Spinal cord (tissue), 10 donors: ENCODE data around the gene PRKCH. TPM values are rescaled to one million over a fixed set of nuclear protein-coding genes. Genes with fewer than 3 reads are reported as not detected.

Experiments
- DNase-seq, 6 donors: peaks; one replicate each; pipeline versions ENCODE4 v3.0.0 to v3.0.0-alpha.2; 2013 to 2015; ENCODE audit warnings: low spot score in 6 of 6, low read depth in 4 of 6
- H3K27ac ChIP-seq: one replicate; pipeline ENCODE4 v1.5.1; 2013; ENCODE audit warnings: low read depth, low read length, control low read depth
- H3K27me3 ChIP-seq: one replicate; pipeline ENCODE4 v1.6.1; 2013; ENCODE audit warnings: low read length; ENCODE audit not compliant: control insufficient read depth, insufficient read depth
- H3K36me3 ChIP-seq: one replicate; pipeline ENCODE4 v1.6.1; 2013; ENCODE audit warnings: low read length; ENCODE audit not compliant: control insufficient read depth, insufficient read depth
- H3K4me1 ChIP-seq: one replicate; pipeline ENCODE4 v1.6.1; 2013; ENCODE audit warnings: low read length; ENCODE audit not compliant: control insufficient read depth, insufficient read depth
- H3K4me3 ChIP-seq: one replicate; pipeline ENCODE4 v1.5.1; 2013; ENCODE audit warnings: low read depth, low read length, control low read depth
- H3K9me3 ChIP-seq: one replicate; pipeline ENCODE4 v1.6.1; 2013; ENCODE audit warnings: low read length; ENCODE audit not compliant: control insufficient read depth, insufficient read depth
- WGBS: methylation state at CpG from one replicate; pipeline ENCODE4 v1.1.5; 2013; ENCODE audit warnings: missing lambda C conversion rate; ENCODE audit not compliant: insufficient coverage; 5-methylcytosine and 5-hydroxymethylcytosine counted together
- polyA plus RNA-seq, 2 donors: library from polyadenylated mRNA; unstranded; fragments of 120-200 nt; gene quantifications; one replicate each; pipeline ENCODE4 v1.2.1, GENCODE V29; 2013; ENCODE audit not compliant: insufficient read length in 2 of 2
- total RNA-seq, 2 donors: library from RNA; depleted of rRNA in 1 of 2; stranded (reverse); fragments of 120-200 nt in 1 of 2; fragments of >200 nt in 1 of 2; gene quantifications; one replicate each; pipeline versions ENCODE4 v1.2.3 to v1.2.4, GENCODE V29; 2013 to 2014
- donor health status: healthy.

The PRKCH gene
- total and polyA plus RNA-seq, 4 donors = 9.6 to 30.7 (median 15.5) TPM

GRCh38 chr14:61468063-61468825 lies 146.9 kb downstream of the PRKCH start:
- Histone ChIP-seq H3K4me1 (peaks cover 29% of the 10 kb centered on the region), H3K9me3 (no peaks in the 10 kb centered on the region), H3K36me3 (no peaks in the 10 kb centered on the region), H3K4me3 (no peak overlapping the region), H3K27me3 (no peaks in the 10 kb centered on the region), H3K27ac (no peak overlapping the region)
- DNase-seq = no peak
- 90% methylated on average over 4 of the region's 7 CpGs for WGBS

- H3K9me3 ChIP-seq = no peaks in the 10 kb centered on the region
- H3K4me3 ChIP-seq = no peak overlapping the region
- 58% methylated on average over 4 of the region's 6 CpGs for WGBS
- no peak overlapping the region for H3K27ac ChIP-seq
- no peaks in the 10 kb centered on the region for H3K36me3 ChIP-seq
- H3K4me1 ChIP-seq = peaks cover 29% of the 10 kb centered on the region
- peak in 2 of 6 donors; percentile 38 to 69 for DNase-seq
- H3K27me3 ChIP-seq = no peaks in the 10 kb centered on the region
These were observed 148.4 kb downstream of the PRKCH start for GRCh38 chr14:61469781-61470180.

DNA sequence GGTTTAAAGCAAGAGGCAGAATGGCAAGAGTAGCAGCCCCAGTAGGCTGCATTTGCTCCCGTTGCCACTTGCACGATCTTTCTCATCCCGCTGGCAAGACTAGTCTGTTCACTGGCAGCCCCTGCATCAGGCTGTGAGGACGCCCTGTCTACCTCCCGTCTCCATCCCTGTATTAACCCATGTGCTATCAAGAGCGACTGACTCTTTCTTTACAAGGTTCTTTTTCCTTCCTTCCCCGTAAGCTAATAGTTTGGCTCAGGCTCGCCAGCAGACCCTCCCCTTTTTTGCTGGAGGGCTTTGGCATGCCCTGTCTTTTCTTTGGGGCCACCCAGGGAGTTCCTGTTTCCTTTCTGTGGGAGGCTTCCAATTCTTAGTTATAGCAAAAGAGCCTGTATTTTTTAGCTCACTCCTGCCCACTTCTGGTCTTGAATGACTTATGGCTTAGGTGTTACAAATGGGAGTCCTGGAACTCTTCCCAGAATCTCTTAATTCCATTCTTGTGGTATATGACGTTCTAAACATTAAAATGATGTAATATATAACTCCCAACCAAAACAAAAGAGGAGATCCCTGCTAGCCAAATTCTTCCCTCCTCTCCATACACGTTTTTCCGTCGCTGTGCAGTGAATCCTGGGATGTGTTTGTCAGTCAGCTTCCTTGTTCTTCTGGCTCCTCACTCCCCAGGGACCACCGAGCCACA lies 149.0 kb downstream of the PRKCH start:
- Histone ChIP-seq H3K4me3 (no peak overlapping the region), H3K27ac (no peak overlapping the region), H3K4me1 (peaks cover 29% of the 10 kb centered on the region), H3K9me3 (no peaks in the 10 kb centered on the region), H3K36me3 (no peaks in the 10 kb centered on the region), H3K27me3 (no peaks in the 10 kb centered on the region)
- 21% methylated on average over 10 of the region's 13 CpGs for WGBS
- peak in 2 of 6 donors; percentile 78 to 81 for DNase-seq

DNA sequence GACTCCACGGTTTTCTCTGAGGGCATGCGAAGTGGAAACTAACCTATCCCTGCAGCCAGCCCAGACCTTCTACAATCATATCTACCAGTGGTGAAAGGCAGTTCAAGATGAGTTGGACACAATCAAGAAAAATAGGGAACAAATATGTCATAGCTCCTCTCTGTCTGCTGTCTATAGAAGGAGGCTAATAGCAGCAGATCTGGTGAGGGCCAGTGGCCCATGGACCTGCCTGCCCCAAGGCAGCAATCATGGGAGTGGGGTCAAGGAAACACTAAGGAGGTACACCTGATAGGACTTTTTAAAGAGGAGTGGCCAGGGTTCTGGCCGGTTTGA lies 149.5 kb downstream of the PRKCH start:
- Histone ChIP-seq H3K4me1 (peaks cover 29% of the 10 kb centered on the region), H3K36me3 (no peaks in the 10 kb centered on the region), H3K9me3 (no peaks in the 10 kb centered on the region), H3K27me3 (no peaks in the 10 kb centered on the region), H3K4me3 (no peak overlapping the region), H3K27ac (no peak overlapping the region)
- DNase-seq = no peak
- WGBS = 54% methylated on average over 2 of the region's 3 CpGs

GRCh38 chr14:61471297-61472005 lies 150.1 kb downstream of the PRKCH start:
- no peak overlapping the region for H3K4me3 ChIP-seq
- peaks cover 25% of the 10 kb centered on the region for H3K4me1 ChIP-seq

DNA sequence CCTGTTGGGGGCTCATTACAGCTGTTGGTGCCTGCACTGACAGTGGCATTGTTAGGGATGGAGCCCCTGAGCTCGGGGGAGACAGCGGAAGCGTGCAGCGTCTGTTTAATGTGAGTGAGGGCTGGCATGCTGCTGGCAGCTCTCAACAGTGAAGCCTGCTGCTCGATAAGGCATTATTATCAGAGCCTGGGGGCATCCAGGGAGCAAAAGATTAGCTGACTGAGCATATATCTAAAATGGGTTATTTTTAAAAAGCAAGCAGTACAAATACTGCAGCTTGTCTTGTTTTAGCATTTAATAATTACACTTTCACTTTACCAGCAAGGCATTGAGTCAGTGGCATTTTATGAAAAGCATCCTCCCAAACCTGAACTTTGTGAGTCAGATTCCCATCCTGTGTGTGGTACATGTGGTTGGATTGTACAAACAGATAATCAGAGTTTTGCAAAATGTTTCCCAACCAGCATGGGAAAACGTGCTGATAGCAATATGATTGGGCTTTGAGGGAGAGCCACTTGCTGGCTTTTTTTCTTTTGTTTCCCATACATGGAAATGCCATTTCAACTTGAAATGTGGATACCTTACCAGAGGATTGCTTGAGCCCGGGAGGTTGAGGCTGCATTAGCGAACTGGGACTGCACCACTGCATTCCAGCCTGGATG lies 150.8 kb downstream of the PRKCH start:
- 30% methylated on average over 7 of the region's 8 CpGs for WGBS
- Histone ChIP-seq H3K4me1 (peaks cover 20% of the 10 kb centered on the region), H3K27me3 (no peaks in the 10 kb centered on the region), H3K27ac (no peak overlapping the region), H3K9me3 (no peaks in the 10 kb centered on the region), H3K4me3 (no peak overlapping the region), H3K36me3 (no peaks in the 10 kb centered on the region)
- DNase-seq = peak in 2 of 6 donors; percentile 51 to 78

More at GRCh38 chr14:61471297-61472005, 150.1 kb downstream of the PRKCH start:
- no peaks in the 10 kb centered on the region for H3K36me3 ChIP-seq
- no peaks in the 10 kb centered on the region for H3K9me3 ChIP-seq
- no peak overlapping the region for H3K27ac ChIP-seq
- DNase-seq = no peak
- no peaks in the 10 kb centered on the region for H3K27me3 ChIP-seq
- 67% methylated on average over 1 of the region's 7 CpGs for WGBS

- Histone ChIP-seq H3K27ac (no peak overlapping the region), H3K36me3 (no peaks in the 10 kb centered on the region), H3K4me3 (no peak overlapping the region), H3K4me1 (peaks cover 20% of the 10 kb centered on the region), H3K27me3 (no peaks in the 10 kb centered on the region), H3K9me3 (no peaks in the 10 kb centered on the region)
- 85% methylated on average over 3 of the region's 3 CpGs for WGBS
- DNase-seq = no peak
These were observed 151.5 kb downstream of the PRKCH start for GRCh38 chr14:61472801-61473376.

GRCh38 chr14:61474015-61474414 lies 152.6 kb downstream of the PRKCH start:
- no peaks in the 10 kb centered on the region for H3K27me3 ChIP-seq
- H3K9me3 ChIP-seq = no peaks in the 10 kb centered on the region
- no peak overlapping the region for H3K4me3 ChIP-seq
- no peak overlapping the region for H3K27ac ChIP-seq
- 83% methylated on average over 1 of the region's 1 CpG for WGBS
- H3K36me3 ChIP-seq = no peaks in the 10 kb centered on the region
- DNase-seq = no peak
- H3K4me1 ChIP-seq = peaks cover 23% of the 10 kb centered on the region

DNA sequence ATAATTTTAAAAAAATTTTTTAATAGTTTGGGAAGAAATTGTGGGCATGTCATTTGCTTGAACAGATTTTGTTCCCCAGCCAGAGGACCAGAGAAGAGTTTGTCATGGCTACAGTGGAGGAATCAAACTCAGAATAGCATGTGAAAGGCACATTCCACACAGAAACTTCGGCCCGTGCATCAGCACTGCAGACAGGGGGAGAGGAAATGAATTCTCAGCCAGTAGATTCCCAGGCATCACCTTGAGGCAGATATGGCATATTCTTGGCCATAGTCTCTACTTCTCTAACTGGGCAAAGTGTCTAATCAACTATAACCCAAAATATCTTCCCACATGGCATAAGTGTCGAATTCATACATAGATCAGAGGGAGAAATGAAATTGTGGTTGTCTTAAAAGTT lies 153.3 kb downstream of the PRKCH start:
- peaks cover 23% of the 10 kb centered on the region for H3K4me1 ChIP-seq

More for the DNA sequence above, 153.3 kb downstream of the PRKCH start:
- DNase-seq = no peak
- Histone ChIP-seq H3K36me3 (no peaks in the 10 kb centered on the region), H3K27me3 (no peaks in the 10 kb centered on the region), H3K27ac (no peak overlapping the region), H3K4me3 (no peak overlapping the region), H3K9me3 (no peaks in the 10 kb centered on the region)
- 72% methylated on average over 2 of the region's 3 CpGs for WGBS
